ENCODE measurements around the gene GDPD5.

The GDPD5 gene

GRCh38 chr11:75516886-75517285, 8.9 kb downstream of the GDPD5 start:
- no peak overlapping the region for H3K4me3 ChIP-seq (ENCODE audit: low read depth, low read length)

GRCh38 chr11:75516140-75516539, 9.6 kb downstream of the GDPD5 start:
- no peak overlapping the region for H3K4me3 ChIP-seq (ENCODE audit: low read depth, low read length)

GRCh38 chr11:75514596-75514995, 11.1 kb downstream of the GDPD5 start:
- H3K4me3 ChIP-seq (ENCODE audit: low read depth, low read length), result no peak overlapping the region

- no peak overlapping the region for H3K4me3 ChIP-seq (ENCODE audit: low read depth, low read length)
Observed at GRCh38 chr11:75513250-75513649, 12.5 kb downstream of the GDPD5 start.

- no peak overlapping the region for H3K4me3 ChIP-seq (ENCODE audit: low read depth, low read length)
Observed at GRCh38 chr11:75510723-75511019, 15.1 kb downstream of the GDPD5 start.

GRCh38 chr11:75510004-75510722, 15.6 kb downstream of the GDPD5 start:
- no peak overlapping the region for H3K4me3 ChIP-seq (ENCODE audit: low read depth, low read length)

GRCh38 chr11:75509020-75509720, 16.6 kb downstream of the GDPD5 start:
- no peak overlapping the region for H3K4me3 ChIP-seq (ENCODE audit: low read depth, low read length)

- H3K4me3 ChIP-seq (ENCODE audit: low read depth, low read length), result no peak overlapping the region
Observed at GRCh38 chr11:75508051-75508561, 17.6 kb downstream of the GDPD5 start.

GRCh38 chr11:75507571-75507970, 18.2 kb downstream of the GDPD5 start:
- no peak overlapping the region for H3K4me3 ChIP-seq (ENCODE audit: low read depth, low read length)

GRCh38 chr11:75506827-75507226, 18.9 kb downstream of the GDPD5 start:
- H3K4me3 ChIP-seq (ENCODE audit: low read depth, low read length), result no peak overlapping the region

- no peak overlapping the region for H3K4me3 ChIP-seq (ENCODE audit: low read depth, low read length)
Observed at GRCh38 chr11:75505916-75506692, 19.6 kb downstream of the GDPD5 start.

- no peak overlapping the region for H3K4me3 ChIP-seq (ENCODE audit: low read depth, low read length)
Observed at GRCh38 chr11:75504501-75504900, 21.2 kb downstream of the GDPD5 start.

GRCh38 chr11:75503531-75504099, 22.1 kb downstream of the GDPD5 start:
- no peak overlapping the region for H3K4me3 ChIP-seq (ENCODE audit: low read depth, low read length)

GRCh38 chr11:75502138-75502537, 23.6 kb downstream of the GDPD5 start:
- no peak overlapping the region for H3K4me3 ChIP-seq (ENCODE audit: low read depth, low read length)

- H3K4me3 ChIP-seq (ENCODE audit: low read depth, low read length), result no peak overlapping the region
Observed at GRCh38 chr11:75500742-75501141, 25.0 kb downstream of the GDPD5 start.

- H3K4me3 ChIP-seq (ENCODE audit: low read depth, low read length), result no peak overlapping the region
Observed at GRCh38 chr11:75499423-75500190, 26.1 kb downstream of the GDPD5 start.

GRCh38 chr11:75498556-75499255, 27.0 kb downstream of the GDPD5 start:
- no peak overlapping the region for H3K4me3 ChIP-seq (ENCODE audit: low read depth, low read length)

- no peak overlapping the region for H3K4me3 ChIP-seq (ENCODE audit: low read depth, low read length)
Observed at GRCh38 chr11:75497788-75498409, 27.8 kb downstream of the GDPD5 start.

GRCh38 chr11:75496305-75496752, 29.4 kb downstream of the GDPD5 start:
- no peak overlapping the region for H3K4me3 ChIP-seq (ENCODE audit: low read depth, low read length)

Data from iPS-11a (cell line).